Mesenchymal stem cell (in vitro differentiated cells and primary cell): ENCODE results near the gene TBCK.

ENCODE experiments used
- DNase-seq: peaks from one replicate; pipeline ENCODE4 v3.0.0-alpha.2; 2013
- H2AFZ ChIP-seq: one replicate; pipeline ENCODE4 v1.6.1; 2013; ENCODE audit warnings: low read depth, mild to moderate bottlenecking, control low read depth, inconsistent platforms, low read length, moderate library complexity
- H2AK5ac ChIP-seq: 2 replicates; pipeline ENCODE4 v1.6.1; 2013; ENCODE audit warnings: low read length, moderate library complexity, mild to moderate bottlenecking, inconsistent platforms; ENCODE audit not compliant: severe bottlenecking
- H2BK120ac ChIP-seq: one replicate; pipeline ENCODE4 v1.6.1; 2013; ENCODE audit warnings: low read depth, mild to moderate bottlenecking, inconsistent platforms, low read length, moderate library complexity
- H2BK12ac ChIP-seq, 2 experiments: one replicate each; pipeline ENCODE4 v1.6.1; 2013; ENCODE audit warnings: inconsistent platforms in 2 of 2, low read length in 2 of 2, mild to moderate bottlenecking in 2 of 2, moderate library complexity in 2 of 2, control low read depth in 1 of 2
- H2BK15ac ChIP-seq: one replicate; pipeline ENCODE4 v1.6.1; 2013; ENCODE audit warnings: mild to moderate bottlenecking, low read depth, inconsistent platforms; ENCODE audit not compliant: poor library complexity, severe bottlenecking
- H2BK5ac ChIP-seq: 2 replicates; pipeline ENCODE4 v1.6.1; 2013; ENCODE audit warnings: low read depth, mild to moderate bottlenecking, low read length, control low read depth, inconsistent platforms; ENCODE audit not compliant: poor library complexity, severe bottlenecking
- H3K14ac ChIP-seq, 2 experiments: one replicate each; pipeline ENCODE4 v1.6.1; 2013; ENCODE audit warnings: inconsistent platforms in 2 of 2, low read length in 2 of 2, control low read depth in 1 of 2, mild to moderate bottlenecking in 1 of 2, moderate library complexity in 1 of 2
- H3K18ac ChIP-seq, 2 experiments: one replicate each; pipeline ENCODE4 v1.6.1; 2013; ENCODE audit warnings: inconsistent platforms in 2 of 2, low read length in 2 of 2, control low read depth in 1 of 2, low read depth in 1 of 2, mild to moderate bottlenecking in 1 of 2
- H3K23ac ChIP-seq, 2 experiments: one replicate each; pipeline ENCODE4 v1.6.1; 2013; ENCODE audit warnings: inconsistent platforms in 2 of 2, low read length in 2 of 2, mild to moderate bottlenecking in 2 of 2, moderate library complexity in 2 of 2, control low read depth in 1 of 2
- H3K27ac ChIP-seq: 2 replicates; pipeline ENCODE4 v1.5.1; 2013; ENCODE audit warnings: mild to moderate bottlenecking, moderate library complexity, low read length, control low read depth, inconsistent platforms; ENCODE audit not compliant: poor library complexity, severe bottlenecking
- H3K27me3 ChIP-seq, 2 experiments: 2 replicates each; pipeline versions ENCODE4 v1.6.1 to v1.7.0; 2013; ENCODE audit warnings: low read length in 2 of 2, mild to moderate bottlenecking in 2 of 2, moderate library complexity in 2 of 2, control low read depth in 1 of 2, inconsistent platforms in 1 of 2; ENCODE audit not compliant: control insufficient read depth in 1 of 2, insufficient read depth in 1 of 2
- H3K36me3 ChIP-seq, 2 experiments: 2 replicates each; pipeline versions ENCODE4 v1.6.1 to v1.7.0; 2013; ENCODE audit warnings: low read length in 2 of 2, control low read depth in 1 of 2, inconsistent platforms in 1 of 2, low read depth in 1 of 2, mild to moderate bottlenecking in 1 of 2; ENCODE audit not compliant: insufficient read depth in 2 of 2, control insufficient read depth in 1 of 2
- H3K4ac ChIP-seq, 2 experiments: one replicate each; pipeline ENCODE4 v1.6.1; 2013; ENCODE audit warnings: inconsistent platforms in 2 of 2, low read length in 2 of 2, mild to moderate bottlenecking in 2 of 2, moderate library complexity in 2 of 2, control low read depth in 1 of 2, low read depth in 1 of 2
- H3K4me1 ChIP-seq: 2 replicates; pipeline ENCODE4 v1.6.1; 2013; ENCODE audit warnings: low read depth, low read length, control low read depth; ENCODE audit not compliant: control insufficient read depth, insufficient read depth
- H3K4me2 ChIP-seq: 2 replicates; pipeline ENCODE4 v1.6.1; 2013; ENCODE audit warnings: low read length, mild to moderate bottlenecking, inconsistent platforms; ENCODE audit not compliant: poor library complexity, severe bottlenecking
- H3K4me3 ChIP-seq, 2 experiments: 2 replicates each; pipeline versions ENCODE4 v1.5.1 to v1.7.0; 2013; ENCODE audit warnings: low read length in 2 of 2, mild to moderate bottlenecking in 2 of 2, control low read depth in 1 of 2, low read depth in 1 of 2; ENCODE audit not compliant: insufficient read depth in 1 of 2
- H3K79me1 ChIP-seq: replicated peaks from 2 replicates; pipeline ENCODE4 v1.6.1; 2013; ENCODE audit warnings: mild to moderate bottlenecking, control low read depth, low read length, inconsistent platforms; ENCODE audit not compliant: poor library complexity, severe bottlenecking
- H3K9ac ChIP-seq: 2 replicates; pipeline ENCODE4 v1.7.0; 2013; ENCODE audit warnings: mild to moderate bottlenecking, low read length, moderate library complexity
- H3K9me3 ChIP-seq: 2 replicates; pipeline ENCODE4 v1.7.0; 2013; ENCODE audit warnings: mild to moderate bottlenecking, low read length; ENCODE audit not compliant: control insufficient read depth
- H4K8ac ChIP-seq: one replicate; pipeline ENCODE4 v1.6.1; 2013; ENCODE audit warnings: inconsistent platforms, mild to moderate bottlenecking, low read length, moderate library complexity
- H4K91ac ChIP-seq: one replicate; pipeline ENCODE4 v1.6.1; 2013; ENCODE audit warnings: mild to moderate bottlenecking, low read length, inconsistent platforms
- WGBS: methylation state at CpG from one replicate; pipeline ENCODE4 v1.1.7; 2013; ENCODE audit warnings: mixed read lengths; 5-methylcytosine and 5-hydroxymethylcytosine counted together

The TBCK gene

DNA sequence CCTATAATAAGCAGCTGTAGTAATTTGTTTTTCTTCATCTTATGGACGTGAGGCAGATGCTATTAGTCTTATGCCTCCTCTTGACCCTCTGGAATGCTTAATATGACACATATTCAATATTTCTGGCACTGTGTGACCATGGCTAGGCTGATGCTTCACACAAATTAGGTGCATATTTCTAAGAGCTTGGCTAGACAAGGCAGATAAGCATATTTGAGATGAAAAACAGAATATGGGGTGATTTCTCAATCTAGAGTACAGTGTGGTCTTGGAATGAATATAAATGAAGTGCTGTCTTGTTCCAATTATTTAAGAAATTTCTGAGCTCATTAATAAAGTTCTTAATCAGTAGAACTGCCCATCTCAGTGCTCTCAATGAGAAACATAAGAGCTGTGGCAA lies 264.5 kb downstream of the TBCK start:
- Histone ChIP-seq H2BK120ac (no peak overlapping the region), H2AFZ (no peak overlapping the region), H3K79me1 (no peaks in the 10 kb centered on the region), H3K4me2 (no peak overlapping the region), H3K27me3 (no peaks in the 10 kb centered on the region), H3K27ac (no peak overlapping the region), H2BK15ac (no peak overlapping the region), H3K4me1 (no peaks in the 10 kb centered on the region), H3K36me3 (no peaks in the 10 kb centered on the region), H4K8ac (no peak overlapping the region), H3K4ac (no peak overlapping the region), H2BK5ac (no peak overlapping the region), H3K9me3 (no peaks in the 10 kb centered on the region), H3K23ac (no peak overlapping the region), H3K9ac (no peak overlapping the region), H3K18ac (no peak overlapping the region), H2BK12ac (no peak overlapping the region), H2AK5ac (no peak overlapping the region), H3K4me3 (no peak overlapping the region), H3K14ac (no peak overlapping the region), H4K91ac (no peak overlapping the region)
- no peak for DNase-seq
- 100% methylated on average over 1 of the region's 1 CpG for whole genome bisulfite sequencing

GRCh38 chr4:106049490-106049889 lies 266.5 kb downstream of the TBCK start:
- Histone ChIP-seq H3K14ac (no peak overlapping the region), H3K4me3 (no peak overlapping the region), H3K36me3 (peaks cover 0 to 12% of the 10 kb centered on the region in 2 experiments), H4K91ac (no peak overlapping the region), H3K23ac (no peak overlapping the region), H3K4ac (no peak overlapping the region), H3K9ac (no peak overlapping the region), H2AK5ac (no peak overlapping the region), H3K9me3 (no peaks in the 10 kb centered on the region), H3K4me2 (no peak overlapping the region), H2BK5ac (no peak overlapping the region), H2BK15ac (no peak overlapping the region), H2AFZ (no peak overlapping the region), H3K18ac (no peak overlapping the region), H3K27ac (no peak overlapping the region), H2BK12ac (no peak overlapping the region), H3K27me3 (no peaks in the 10 kb centered on the region), H2BK120ac (no peak overlapping the region), H3K4me1 (no peaks in the 10 kb centered on the region), H4K8ac (no peak overlapping the region), H3K79me1 (no peaks in the 10 kb centered on the region)
- no peak for DNase-seq

GRCh38 chr4:106048250-106048971 lies 267.6 kb downstream of the TBCK start:
- WGBS = 88% methylated on average over 1 of the region's 2 CpGs
- Histone ChIP-seq H3K36me3 (peaks cover 0 to 12% of the 10 kb centered on the region in 2 experiments), H2BK5ac (no peak overlapping the region)

GRCh38 chr4:106046083-106046482 lies 269.9 kb downstream of the TBCK start:
- Histone ChIP-seq H3K9ac (no peak overlapping the region), H3K4ac (no peak overlapping the region), H3K23ac (no peak overlapping the region), H3K9me3 (no peaks in the 10 kb centered on the region), H2BK12ac (no peak overlapping the region), H3K4me2 (no peak overlapping the region), H4K8ac (no peak overlapping the region), H3K79me1 (no peaks in the 10 kb centered on the region), H3K27me3 (no peaks in the 10 kb centered on the region), H2BK15ac (no peak overlapping the region), H3K27ac (no peak overlapping the region), H2AK5ac (no peak overlapping the region), H3K4me3 (no peak overlapping the region), H4K91ac (no peak overlapping the region), H3K4me1 (no peaks in the 10 kb centered on the region), H2BK120ac (no peak overlapping the region), H3K18ac (no peak overlapping the region), H2AFZ (no peak overlapping the region), H3K14ac (no peak overlapping the region), H3K36me3 (peaks cover 0 to 12% of the 10 kb centered on the region in 2 experiments), H2BK5ac (no peak overlapping the region)
- DNase-seq = no peak
- 100% methylated on average over 3 of the region's 3 CpGs for WGBS

More at GRCh38 chr4:106048250-106048971, 267.6 kb downstream of the TBCK start:
- H3K27me3 ChIP-seq = no peaks in the 10 kb centered on the region
- no peak overlapping the region for H3K14ac ChIP-seq
- H2BK12ac ChIP-seq = no peak overlapping the region
- H3K4me1 ChIP-seq = no peaks in the 10 kb centered on the region
- no peak overlapping the region for H4K91ac ChIP-seq
- H3K27ac ChIP-seq = no peak overlapping the region
- peak; percentile 80 for DNase-seq
- no peak overlapping the region for H2BK15ac ChIP-seq
- H3K23ac ChIP-seq = no peak overlapping the region
- H2BK120ac ChIP-seq = no peak overlapping the region
- H3K4me2 ChIP-seq = no peak overlapping the region
- no peak overlapping the region for H2AFZ ChIP-seq
- no peaks in the 10 kb centered on the region for H3K79me1 ChIP-seq
- H3K9ac ChIP-seq = peak overlapping the region; percentile 12
- H3K9me3 ChIP-seq = no peaks in the 10 kb centered on the region
- no peak overlapping the region for H4K8ac ChIP-seq
- H3K4me3 ChIP-seq = peak overlapping the region in 1 of 2 experiments; percentile 3
- H2AK5ac ChIP-seq = no peak overlapping the region
- no peak overlapping the region for H3K18ac ChIP-seq
- no peak overlapping the region for H3K4ac ChIP-seq
